Endothelial cell of umbilical vein (primary cell): ENCODE measurements around the gene EPAS1. TPM values are rescaled to one million over a fixed set of nuclear protein-coding genes. Genes with fewer than 3 reads are reported as not detected.

Source experiments
- BruUV-seq: library from RNA; stranded (reverse); fragments of 400-500 nt; replicated peaks from 2 replicates; lab custom pipeline; 2021; lab: Mats Ljungman, UMichigan
- CTCF ChIA-PET: fragments of 300-600, 350-600 bp; sonication (Branson Sonifier 250); formaldehyde crosslinking; loops from one replicate; lab custom pipeline; 2021; ENCODE audit warnings: antibody characterized with exemption, inconsistent platforms; lab: Charles Lee
- POLR2A ChIA-PET: fragments of 300-600, 350-600 bp; sonication (Branson Sonifier 250); formaldehyde crosslinking; loops from one replicate; lab custom pipeline; 2021; ENCODE audit warnings: antibody characterized with exemption, inconsistent platforms; lab: Charles Lee
- DNase-seq: peaks from one replicate; pipeline ENCODE4 v3.0.0-alpha.2; 2011; ENCODE audit warnings: low read depth, low spot score
- FAIRE-seq: peaks from 2 replicates; lab custom pipeline; 2011; peaks lifted over from hg19 to GRCh38; lab: Jason Lieb, UNC
- H2AFZ ChIP-seq: 2 replicates; pipeline ENCODE4 v1.6.0; 2012; ENCODE audit warnings: low read depth, low read length, control low read depth, inconsistent platforms
- H3K27ac ChIP-seq: 2 replicates; pipeline ENCODE4 v1.5.1; 2011; ENCODE audit warnings: low read depth, mild to moderate bottlenecking, control low read depth, low read length, moderate library complexity; ENCODE audit not compliant: insufficient read depth
- H3K27me3 ChIP-seq, 2 experiments: 2 replicates each; pipeline versions ENCODE4 v1.6.0 to v1.6.1; 2011; ENCODE audit warnings: low read length in 2 of 2, mixed read lengths in 1 of 2; ENCODE audit not compliant: control insufficient read depth in 2 of 2, insufficient read depth in 2 of 2
- H3K36me3 ChIP-seq, 2 experiments: 2 replicates in 1 of 2; 3 replicates in 1 of 2; pipeline ENCODE4 v1.5.1; 2011; ENCODE audit warnings: low read length in 2 of 2, mild to moderate bottlenecking in 1 of 2, moderate library complexity in 1 of 2; ENCODE audit not compliant: control insufficient read depth in 2 of 2, insufficient read depth in 2 of 2; ENCODE audit errors: extremely low read depth in 1 of 2
- H3K4me1 ChIP-seq: 3 replicates; pipeline ENCODE4 v1.5.1; 2011; ENCODE audit warnings: mild to moderate bottlenecking, low read length; ENCODE audit not compliant: control insufficient read depth, insufficient read depth; ENCODE audit errors: extremely low read depth
- H3K4me2 ChIP-seq: 2 replicates; pipeline ENCODE4 v1.6.1; 2011; ENCODE audit warnings: low read length, control low read depth, mixed read lengths; ENCODE audit not compliant: insufficient read depth
- H3K4me3 ChIP-seq, 3 experiments: fragments of 200-600 bp in 1 of 3; sonication (generic), shearing (Covaris generic) in 1 of 3; replicated peaks in 1 of 3; 2 replicates each; pipeline ENCODE4 v1.5.1; 2011 to 2016; ENCODE audit warnings: control low read depth in 3 of 3, low read length in 3 of 3, mild to moderate bottlenecking in 2 of 3, inconsistent platforms in 1 of 3, low read depth in 1 of 3, moderate library complexity in 1 of 3; ENCODE audit not compliant: insufficient read depth in 1 of 3
- H3K79me2 ChIP-seq: 2 replicates; pipeline ENCODE4 v1.6.0; 2012; ENCODE audit warnings: low read length, inconsistent platforms; ENCODE audit not compliant: control insufficient read depth, insufficient read depth
- H3K9ac ChIP-seq: replicated peaks from 2 replicates; pipeline ENCODE3; 2011; ENCODE audit warnings: low read length, control low read depth; ENCODE audit not compliant: insufficient read depth; ENCODE audit errors: extremely low read depth
- H3K9me1 ChIP-seq: replicated peaks from 3 replicates; pipeline ENCODE4 v1.6.0; 2011; ENCODE audit warnings: mild to moderate bottlenecking, low read length; ENCODE audit not compliant: control insufficient read depth, insufficient read depth; ENCODE audit errors: extremely low read depth
- H3K9me3 ChIP-seq: replicated peaks from 2 replicates; pipeline ENCODE4 v1.5.1; 2012; ENCODE audit warnings: low read length, inconsistent platforms; ENCODE audit not compliant: control insufficient read depth, insufficient read depth
- H4K20me1 ChIP-seq: replicated peaks from 2 replicates; pipeline ENCODE3; 2011; ENCODE audit warnings: mild to moderate bottlenecking, low read length; ENCODE audit not compliant: control insufficient read depth, insufficient read depth; ENCODE audit errors: extremely low read depth
- EZH2 ChIP-seq: IDR thresholded peaks from 2 replicates; pipeline ENCODE4 v1.6.1; 2012; ENCODE audit warnings: borderline replicate concordance, low read depth, mild to moderate bottlenecking, moderate library complexity, low read length, inconsistent platforms; ENCODE audit not compliant: severe bottlenecking
- FOS ChIP-seq: IDR thresholded peaks from 2 replicates; pipeline ENCODE4 v1.6.1; 2011; ENCODE audit warnings: mild to moderate bottlenecking, low read length, moderate library complexity, borderline replicate concordance; ENCODE audit not compliant: insufficient read depth
- GATA2 ChIP-seq: IDR thresholded peaks from 2 replicates; pipeline ENCODE4 v1.7.0; 2011; ENCODE audit warnings: low read depth, mild to moderate bottlenecking, moderate library complexity, mixed read lengths, low read length; ENCODE audit not compliant: insufficient read length, insufficient read depth
- JUN ChIP-seq: IDR thresholded peaks from 2 replicates; pipeline ENCODE4 v1.6.1; 2011; ENCODE audit warnings: borderline replicate concordance, low read depth; ENCODE audit not compliant: insufficient read length, insufficient read depth
- MAX ChIP-seq: IDR thresholded peaks from 2 replicates; pipeline ENCODE4 v1.6.1; 2011; ENCODE audit not compliant: insufficient read depth, insufficient read length
- MYC ChIP-seq: IDR thresholded peaks from one replicate; pipeline ENCODE4 v1.6.1; 2011; ENCODE audit warnings: mild to moderate bottlenecking, low read depth, low read length
- POLR2A ChIP-seq: IDR thresholded peaks from 2 replicates; pipeline ENCODE4 v1.6.1; 2012; ENCODE audit warnings: low read depth, mild to moderate bottlenecking, control low read depth, low read length
- POLR2AphosphoS5 ChIP-seq: IDR thresholded peaks from 2 replicates; pipeline ENCODE4 v1.6.1; 2012; ENCODE audit warnings: low read depth, mild to moderate bottlenecking, control low read depth, low read length, moderate library complexity; ENCODE audit not compliant: insufficient read depth
- dilution Hi-C: fragments of 300-500 bp; cut with MboI; formaldehyde crosslinking; loops from one replicate; pipeline ENCODE4 v1.15.0; 2019; ENCODE audit warnings: low sequenced_read_pairs; ENCODE audit not compliant: extremely low pct_ligation_motif_present
- intact Hi-C: fragments of 100-400 bp; cut with micrococcal nuclease; formaldehyde crosslinking; loops from one replicate; pipeline ENCODE4 v1.10.0; 2022
- polyA plus RNA-seq, 4 experiments: library from polyadenylated mRNA; depleted of rRNA in 3 of 4; stranded (reverse) in 3 of 4; unstranded in 1 of 4; fragments of >200 nt; gene quantifications; 2 replicates each; pipeline versions ENCODE4 v1.2.1 to v1.2.3, GENCODE V29; 2011 to 2012; ENCODE audit warnings: missing spikeins in 1 of 4
- total RNA-seq: library from RNA; stranded (reverse); gene quantifications from 2 replicates; pipeline ENCODE4 v1.2.3, GENCODE V29; 2021
- TF ChIP-seq, protein P1 (sequence below), 2 donors: IDR thresholded peaks; 1 replicate in 1 of 2; 2 replicates in 1 of 2; pipeline ENCODE4 v1.5.1; 2011; ENCODE audit warnings: low read length in 2 of 2, mild to moderate bottlenecking in 2 of 2, moderate library complexity in 2 of 2, control low read depth in 1 of 2, inconsistent platforms in 1 of 2, low read depth in 1 of 2; ENCODE audit not compliant: insufficient read depth in 1 of 2; ENCODE audit errors: extremely low read depth in 1 of 2

The EPAS1 gene
- total and polyA plus RNA-seq, 2 donors (not counting 3 experiments of a cell fraction or from before 2014, with no cell fraction given), result 229 to 374 TPM

- no peaks in the 10 kb centered on the region for H3K9me1 ChIP-seq
- H4K20me1 ChIP-seq, result no peaks in the 10 kb centered on the region
- no peak overlapping the region for H3K4me3 ChIP-seq
- H3K4me1 ChIP-seq, result no peaks in the 10 kb centered on the region
- no peaks in the 10 kb centered on the region for H3K79me2 ChIP-seq
- no TSS peak for BruUV-seq
- ChIA-PET CTCF (no interaction called here), POLR2A (no interaction called here)
- no peaks in the 10 kb centered on the region for H3K27me3 ChIP-seq
- H3K9me3 ChIP-seq, result no peaks in the 10 kb centered on the region
- TF ChIP-seq MAX (no peak), MYC (no peak), EZH2 (no peak), POLR2A (no peak), JUN (no peak), POLR2AphosphoS5 (no peak), FOS (no peak), GATA2 (no peak)
- TF ChIP-seq, protein P1, sequence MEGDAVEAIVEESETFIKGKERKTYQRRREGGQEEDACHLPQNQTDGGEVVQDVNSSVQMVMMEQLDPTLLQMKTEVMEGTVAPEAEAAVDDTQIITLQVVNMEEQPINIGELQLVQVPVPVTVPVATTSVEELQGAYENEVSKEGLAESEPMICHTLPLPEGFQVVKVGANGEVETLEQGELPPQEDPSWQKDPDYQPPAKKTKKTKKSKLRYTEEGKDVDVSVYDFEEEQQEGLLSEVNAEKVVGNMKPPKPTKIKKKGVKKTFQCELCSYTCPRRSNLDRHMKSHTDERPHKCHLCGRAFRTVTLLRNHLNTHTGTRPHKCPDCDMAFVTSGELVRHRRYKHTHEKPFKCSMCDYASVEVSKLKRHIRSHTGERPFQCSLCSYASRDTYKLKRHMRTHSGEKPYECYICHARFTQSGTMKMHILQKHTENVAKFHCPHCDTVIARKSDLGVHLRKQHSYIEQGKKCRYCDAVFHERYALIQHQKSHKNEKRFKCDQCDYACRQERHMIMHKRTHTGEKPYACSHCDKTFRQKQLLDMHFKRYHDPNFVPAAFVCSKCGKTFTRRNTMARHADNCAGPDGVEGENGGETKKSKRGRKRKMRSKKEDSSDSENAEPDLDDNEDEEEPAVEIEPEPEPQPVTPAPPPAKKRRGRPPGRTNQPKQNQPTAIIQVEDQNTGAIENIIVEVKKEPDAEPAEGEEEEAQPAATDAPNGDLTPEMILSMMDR (IDR thresholded peaks at IDR 0.05; ENCODE audit: extremely low read depth in 1 of 2, insufficient read depth in 1 of 2, low read depth in 1 of 2, low read length in 2 of 2), result no peak
- H3K36me3 ChIP-seq, result peaks cover 45 to 72% of the 10 kb centered on the region in 2 experiments
- FAIRE-seq (no peak), DNase-seq (no peak)
- no peak overlapping the region for H3K4me2 ChIP-seq
- no peak overlapping the region for H3K27ac ChIP-seq
- intact Hi-C loops, result no loop called here
- no peak overlapping the region for H2AFZ ChIP-seq
- H3K9ac ChIP-seq, result no peak overlapping the region
- dilution Hi-C loops, result no loop called here
These were observed 85.3 kb downstream of the EPAS1 start for GRCh38 chr2:46382331-46383112.
